Uterus (tissue), 4 donors: ENCODE measurements around the gene MRTFB. TPM values are rescaled to one million over a fixed set of nuclear protein-coding genes. Genes with fewer than 3 reads are reported as not detected.
"Not testable (repeated sequence)": the region's sequence is repeated elsewhere in the genome, so short reads cannot be mapped to it uniquely, and the experiment has no call there.

Experiments
- DNase-seq, 2 donors: peaks; one replicate each; pipeline ENCODE4 v3.0.0-alpha.2; 2019 to 2020
- H3K27ac ChIP-seq, 2 donors: fragments of 200-600 bp; sonication (generic); 1 replicate in 1 of 2; 2 replicates in 1 of 2; pipeline ENCODE4 v1.5.1; 2016 to 2018
- H3K27me3 ChIP-seq, 2 donors: fragments of 200-600 bp; sonication (generic); one replicate each; pipeline ENCODE4 v1.5.1; 2018 to 2019; ENCODE audit warnings: control low read depth in 1 of 2
- H3K36me3 ChIP-seq, 2 donors: fragments of 200-600 bp; sonication (generic); one replicate each; pipeline ENCODE4 v1.5.1; 2019; ENCODE audit warnings: control low read depth in 1 of 2
- H3K4me1 ChIP-seq, 2 donors: fragments of 200-600 bp; sonication (generic); one replicate each; pipeline ENCODE4 v1.5.1; 2018 to 2019; ENCODE audit warnings: control low read depth in 1 of 2
- H3K4me3 ChIP-seq, 2 donors: fragments of 200-600 bp; sonication (generic); 1 replicate in 1 of 2; 2 replicates in 1 of 2; pipeline ENCODE4 v1.5.1; 2018 to 2019; ENCODE audit warnings: mild to moderate bottlenecking in 1 of 2
- H3K9me3 ChIP-seq, 2 donors: fragments of 200-600 bp; sonication (generic); one replicate each; pipeline ENCODE4 v1.5.1; 2019; ENCODE audit warnings: control low read depth in 1 of 2
- POLR2A ChIP-seq, 2 donors: fragments of 450-650 bp; IDR thresholded peaks; one replicate each; pipeline ENCODE4 v1.6.1; 2016; ENCODE audit warnings: antibody characterized with exemption in 2 of 2, mild to moderate bottlenecking in 1 of 2, moderate library complexity in 1 of 2
- intact Hi-C: fragments of 100-400 bp; cut with DNase I; formaldehyde crosslinking; loops from one replicate; pipeline ENCODE4 v1.15.1; 2023; ENCODE audit warnings: low total_unique reads
- total RNA-seq, 4 donors: library from RNA; depleted of rRNA in 3 of 4; stranded (reverse); fragments of >200 nt in 3 of 4; gene quantifications; one replicate each; pipeline versions ENCODE4 v1.1.0 to v1.2.4, GENCODE V29; 2014 to 2023
- TF ChIP-seq, protein P1 (sequence below), 4 experiments: fragments of 200-600 bp in 2 of 4; fragments of 450-650 bp in 2 of 4; sonication (generic) in 2 of 4; IDR thresholded peaks; one replicate each; pipeline ENCODE4 v1.5.1; 2016 to 2019; ENCODE audit warnings: antibody characterized with exemption in 4 of 4, mild to moderate bottlenecking in 2 of 4, moderate library complexity in 1 of 4
- donor health status: DM: yes; HTN: yes; CAD: no.

The MRTFB gene
- total RNA-seq, 4 donors from 2014 or later, result 49.8 to 178 (median 75.1) TPM

DNA sequence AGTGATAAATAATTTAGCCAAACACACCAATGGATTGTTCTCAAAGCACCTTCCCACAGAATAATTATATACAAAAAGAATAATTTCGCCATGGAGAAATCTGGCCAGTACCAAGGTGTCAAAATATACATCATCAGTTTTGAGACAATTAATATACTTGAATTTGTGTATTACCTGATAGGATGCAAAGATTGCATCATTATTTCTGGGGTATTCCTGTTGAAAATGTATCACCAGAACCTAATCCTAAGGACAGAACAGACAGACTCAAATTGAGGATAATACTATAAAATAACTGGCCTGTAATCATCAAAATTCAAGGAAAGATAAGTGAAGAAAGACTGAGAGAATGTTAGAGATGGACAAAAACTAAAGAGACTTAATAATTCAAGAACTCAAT is 111.9 kb downstream of the MRTFB start:
- no peak for DNase-seq
- no peak overlapping the region for H3K27ac ChIP-seq
- H3K36me3 ChIP-seq, result no peaks in the 10 kb centered on the region
- TF ChIP-seq POLR2A (IDR thresholded peaks at IDR 0.05), result no peak
- H3K4me1 ChIP-seq, result no peaks in the 10 kb centered on the region
- no peaks in the 10 kb centered on the region for H3K9me3 ChIP-seq
- H3K4me3 ChIP-seq, result no peak overlapping the region
- intact Hi-C loops, result no loop called here
- no peaks in the 10 kb centered on the region for H3K27me3 ChIP-seq

GRCh38 chr16:14183962-14184361 is 112.8 kb downstream of the MRTFB start:
- H3K27me3 ChIP-seq, H3K4me1 ChIP-seq, intact Hi-C loops: not testable (repeated sequence)

DNA sequence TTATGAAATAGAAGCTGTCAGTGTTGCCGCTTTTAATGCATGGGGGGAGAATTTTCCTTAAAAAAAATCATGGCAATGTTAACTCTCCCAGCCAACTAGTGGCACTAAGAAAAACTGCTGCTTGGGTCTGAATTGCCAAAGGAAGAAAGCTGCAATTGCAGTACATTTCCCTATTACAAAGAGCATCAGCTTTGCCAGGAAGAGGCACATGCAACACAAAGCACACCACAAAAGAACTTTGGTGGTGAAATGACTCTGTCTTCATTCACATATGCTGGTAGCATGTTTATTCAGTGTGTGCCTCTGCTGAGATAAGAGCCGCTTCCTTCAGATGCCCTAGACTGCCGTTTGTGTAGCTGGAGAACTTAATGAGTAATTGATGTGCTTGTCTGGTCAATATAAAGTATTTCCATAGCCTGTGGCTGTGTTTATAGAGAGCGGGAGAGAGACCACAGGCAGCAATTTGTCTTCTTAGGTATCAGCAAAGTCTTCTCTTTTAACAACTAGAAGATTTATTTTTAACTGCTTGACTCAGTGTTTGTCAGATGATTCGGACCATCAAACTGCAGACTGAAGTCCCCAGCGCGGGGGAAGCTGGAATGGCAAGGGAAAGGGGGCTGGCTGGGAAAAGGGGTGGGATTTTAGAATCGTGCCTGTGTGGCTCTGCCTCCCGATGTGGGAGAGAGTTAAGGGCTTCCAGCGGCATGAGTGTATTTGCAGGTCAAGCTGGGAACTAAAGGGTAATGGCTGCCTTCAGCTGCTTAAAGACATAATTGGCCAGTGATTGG is 115.1 kb downstream of the MRTFB start:
- H3K27ac ChIP-seq, result peak overlapping the region; percentile 56 to 82
- peak; percentile 30 to 51 for DNase-seq
- H3K27me3 ChIP-seq, result no peaks in the 10 kb centered on the region
- H3K36me3 ChIP-seq, result no peaks in the 10 kb centered on the region
- intact Hi-C loops, result no loop called here
- H3K4me1 ChIP-seq, result no peaks in the 10 kb centered on the region
- TF ChIP-seq, protein P1, sequence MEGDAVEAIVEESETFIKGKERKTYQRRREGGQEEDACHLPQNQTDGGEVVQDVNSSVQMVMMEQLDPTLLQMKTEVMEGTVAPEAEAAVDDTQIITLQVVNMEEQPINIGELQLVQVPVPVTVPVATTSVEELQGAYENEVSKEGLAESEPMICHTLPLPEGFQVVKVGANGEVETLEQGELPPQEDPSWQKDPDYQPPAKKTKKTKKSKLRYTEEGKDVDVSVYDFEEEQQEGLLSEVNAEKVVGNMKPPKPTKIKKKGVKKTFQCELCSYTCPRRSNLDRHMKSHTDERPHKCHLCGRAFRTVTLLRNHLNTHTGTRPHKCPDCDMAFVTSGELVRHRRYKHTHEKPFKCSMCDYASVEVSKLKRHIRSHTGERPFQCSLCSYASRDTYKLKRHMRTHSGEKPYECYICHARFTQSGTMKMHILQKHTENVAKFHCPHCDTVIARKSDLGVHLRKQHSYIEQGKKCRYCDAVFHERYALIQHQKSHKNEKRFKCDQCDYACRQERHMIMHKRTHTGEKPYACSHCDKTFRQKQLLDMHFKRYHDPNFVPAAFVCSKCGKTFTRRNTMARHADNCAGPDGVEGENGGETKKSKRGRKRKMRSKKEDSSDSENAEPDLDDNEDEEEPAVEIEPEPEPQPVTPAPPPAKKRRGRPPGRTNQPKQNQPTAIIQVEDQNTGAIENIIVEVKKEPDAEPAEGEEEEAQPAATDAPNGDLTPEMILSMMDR (IDR thresholded peaks at IDR 0.05), result peak; percentile 32 to 65 (median 38)
- no peak for TF ChIP-seq POLR2A (IDR thresholded peaks at IDR 0.05)
- H3K9me3 ChIP-seq, result no peaks in the 10 kb centered on the region
- H3K4me3 ChIP-seq, result peak overlapping the region; percentile 22 to 24

More at GRCh38 chr16:14183962-14184361, 112.8 kb downstream of the MRTFB start:
- DNase-seq, H3K36me3 ChIP-seq, H3K4me3 ChIP-seq, H3K27ac ChIP-seq, H3K9me3 ChIP-seq: not testable (repeated sequence)

- H3K9me3 ChIP-seq, result no peaks in the 10 kb centered on the region
- TF ChIP-seq, protein P1 (IDR thresholded peaks at IDR 0.05), result no peak
- no peak for TF ChIP-seq POLR2A (IDR thresholded peaks at IDR 0.05)
- no peaks in the 10 kb centered on the region for H3K4me1 ChIP-seq
- intact Hi-C loops, result no loop called here
- DNase-seq, result no peak
- peak overlapping the region; percentile 22 to 24 for H3K4me3 ChIP-seq
- no peaks in the 10 kb centered on the region for H3K27me3 ChIP-seq
- H3K36me3 ChIP-seq, result no peaks in the 10 kb centered on the region
- peak overlapping the region; percentile 56 to 82 for H3K27ac ChIP-seq
Measured at GRCh38 chr16:14186795-14187221, 115.7 kb downstream of the MRTFB start.

- peak overlapping the region; percentile 56 to 82 for H3K27ac ChIP-seq
- H3K9me3 ChIP-seq, result no peaks in the 10 kb centered on the region
- H3K36me3 ChIP-seq, result no peaks in the 10 kb centered on the region
- peak overlapping the region; percentile 22 to 24 for H3K4me3 ChIP-seq
- H3K4me1 ChIP-seq, result no peaks in the 10 kb centered on the region
- no peaks in the 10 kb centered on the region for H3K27me3 ChIP-seq
- DNase-seq, result no peak
- intact Hi-C loops, result no loop called here
- no peak for TF ChIP-seq POLR2A (IDR thresholded peaks at IDR 0.05)
- TF ChIP-seq, protein P1 (IDR thresholded peaks at IDR 0.05), result no peak
Measured at GRCh38 chr16:14187517-14188338, 116.6 kb downstream of the MRTFB start.
